Measurements from ENCODE around the gene KNSTRN.

DNA sequence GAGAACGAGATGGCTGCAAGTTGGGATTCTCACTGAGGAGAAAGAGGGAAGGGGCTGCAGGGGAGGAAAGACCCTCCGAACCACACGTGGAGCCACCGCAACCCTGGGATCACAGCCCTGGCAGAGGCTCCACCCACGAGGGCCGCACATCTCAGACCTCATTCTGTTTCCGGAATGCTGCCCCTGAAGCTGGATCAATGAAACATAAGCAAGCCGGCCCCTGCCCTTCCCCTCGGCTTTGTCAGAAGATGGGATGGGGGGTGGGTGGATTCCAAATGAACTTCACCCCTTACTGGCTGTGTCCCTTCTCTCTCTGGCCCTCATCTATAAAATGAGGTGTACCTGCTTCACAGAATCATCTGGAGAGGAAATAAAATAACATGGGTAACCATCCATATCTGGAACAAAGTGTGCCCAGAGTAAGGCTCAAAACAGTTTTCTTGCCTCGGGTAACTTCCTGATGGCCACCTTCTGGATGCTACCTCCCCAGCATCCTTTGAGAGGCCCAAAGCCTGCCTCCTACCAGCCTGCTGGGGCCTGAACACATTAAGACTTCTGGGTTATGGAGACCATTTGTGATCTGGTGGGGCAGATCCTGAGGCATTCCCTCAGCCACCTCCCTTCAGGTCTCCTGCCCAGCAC is 37.2 kb upstream of the KNSTRN start:
- TF ChIP-seq NR2F1 (CRISPR knock-in tag; IDR thresholded peaks at IDR 0.05) (no peak), ATF3 (CRISPR knock-in tag; IDR thresholded peaks at IDR 0.05) (no peak), CTCF (CRISPR knock-in tag; IDR thresholded peaks at IDR 0.05) (no peak), HHEX (CRISPR knock-in tag; IDR thresholded peaks at IDR 0.05) (no peak), SP2 (CRISPR knock-in tag; IDR thresholded peaks at IDR 0.05) (no peak), POLR2A (IDR thresholded peaks at IDR 0.05; ENCODE audit: insufficient read depth in 1 of 2, low read depth in 2 of 2, low read length in 2 of 2) (no peak), ZNF777 (CRISPR knock-in tag; IDR thresholded peaks at IDR 0.05) (no peak)
- TF ChIP-seq, protein P1, sequence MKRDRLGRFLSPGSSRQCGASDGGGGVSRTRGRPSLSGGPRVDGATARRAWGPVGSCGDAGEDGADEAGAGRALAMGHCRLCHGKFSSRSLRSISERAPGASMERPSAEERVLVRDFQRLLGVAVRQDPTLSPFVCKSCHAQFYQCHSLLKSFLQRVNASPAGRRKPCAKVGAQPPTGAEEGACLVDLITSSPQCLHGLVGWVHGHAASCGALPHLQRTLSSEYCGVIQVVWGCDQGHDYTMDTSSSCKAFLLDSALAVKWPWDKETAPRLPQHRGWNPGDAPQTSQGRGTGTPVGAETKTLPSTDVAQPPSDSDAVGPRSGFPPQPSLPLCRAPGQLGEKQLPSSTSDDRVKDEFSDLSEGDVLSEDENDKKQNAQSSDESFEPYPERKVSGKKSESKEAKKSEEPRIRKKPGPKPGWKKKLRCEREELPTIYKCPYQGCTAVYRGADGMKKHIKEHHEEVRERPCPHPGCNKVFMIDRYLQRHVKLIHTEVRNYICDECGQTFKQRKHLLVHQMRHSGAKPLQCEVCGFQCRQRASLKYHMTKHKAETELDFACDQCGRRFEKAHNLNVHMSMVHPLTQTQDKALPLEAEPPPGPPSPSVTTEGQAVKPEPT (CRISPR knock-in tag; IDR thresholded peaks at IDR 0.05; ENCODE audit: low read depth): no peak
